ENCODE measurements around the gene CRACR2A.

DNA sequence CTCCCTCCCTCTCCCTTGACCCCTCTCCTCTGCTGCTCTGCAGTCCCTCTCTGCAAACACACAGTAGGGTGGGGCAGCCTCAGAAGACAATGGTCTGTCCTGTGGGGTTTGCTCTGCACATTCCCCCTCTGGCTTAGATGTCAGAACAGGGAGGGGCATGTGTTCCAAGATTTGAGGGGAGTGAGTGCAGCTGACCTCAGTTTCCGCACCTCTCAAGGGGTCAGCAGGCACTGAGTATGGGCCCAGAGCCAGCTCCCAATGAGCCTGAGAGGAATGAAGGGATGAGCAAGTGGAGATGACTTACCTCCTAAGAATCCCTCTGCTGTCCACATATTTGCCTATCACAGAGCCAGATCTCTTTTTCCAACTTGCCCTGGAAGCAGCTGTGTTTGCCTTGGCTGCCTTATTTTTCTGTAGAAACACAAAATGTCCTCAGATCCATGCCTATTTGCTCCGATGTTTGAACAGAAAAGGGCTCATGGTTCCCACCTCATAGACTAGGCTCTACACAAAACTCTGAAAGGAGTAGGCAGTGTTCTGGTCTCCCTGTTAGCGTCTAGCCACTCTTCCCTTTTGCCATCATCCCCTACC, 111.4 kb downstream of the CRACR2A start:
- TF ChIP-seq, protein P1, sequence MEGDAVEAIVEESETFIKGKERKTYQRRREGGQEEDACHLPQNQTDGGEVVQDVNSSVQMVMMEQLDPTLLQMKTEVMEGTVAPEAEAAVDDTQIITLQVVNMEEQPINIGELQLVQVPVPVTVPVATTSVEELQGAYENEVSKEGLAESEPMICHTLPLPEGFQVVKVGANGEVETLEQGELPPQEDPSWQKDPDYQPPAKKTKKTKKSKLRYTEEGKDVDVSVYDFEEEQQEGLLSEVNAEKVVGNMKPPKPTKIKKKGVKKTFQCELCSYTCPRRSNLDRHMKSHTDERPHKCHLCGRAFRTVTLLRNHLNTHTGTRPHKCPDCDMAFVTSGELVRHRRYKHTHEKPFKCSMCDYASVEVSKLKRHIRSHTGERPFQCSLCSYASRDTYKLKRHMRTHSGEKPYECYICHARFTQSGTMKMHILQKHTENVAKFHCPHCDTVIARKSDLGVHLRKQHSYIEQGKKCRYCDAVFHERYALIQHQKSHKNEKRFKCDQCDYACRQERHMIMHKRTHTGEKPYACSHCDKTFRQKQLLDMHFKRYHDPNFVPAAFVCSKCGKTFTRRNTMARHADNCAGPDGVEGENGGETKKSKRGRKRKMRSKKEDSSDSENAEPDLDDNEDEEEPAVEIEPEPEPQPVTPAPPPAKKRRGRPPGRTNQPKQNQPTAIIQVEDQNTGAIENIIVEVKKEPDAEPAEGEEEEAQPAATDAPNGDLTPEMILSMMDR (IDR thresholded peaks at IDR 0.05; ENCODE audit: low read length): no peak
- TF ChIP-seq EZH2 (IDR thresholded peaks at IDR 0.05; ENCODE audit: borderline replicate concordance, low read length): no peak

All from OCI-LY1 (cell line).